AG04450 (cell line): Measurements from ENCODE around the gene STK33. TPM values are rescaled to one million over a fixed set of nuclear protein-coding genes. Genes with fewer than 3 reads are reported as not detected.

Source experiments
- CTCF ChIA-PET: fragments of 300-600, 350-600 bp; formaldehyde crosslinking; extraction: SDS; loops from one replicate; lab custom pipeline; 2022; ENCODE audit warnings: antibody characterized with exemption, inconsistent platforms; lab: Charles Lee
- POLR2A ChIA-PET: fragments of 350-600 bp; formaldehyde crosslinking; extraction: SDS; loops from one replicate; lab custom pipeline; 2021; ENCODE audit warnings: antibody characterized with exemption, inconsistent platforms; lab: Yijun Ruan, JAX
- DNase-seq: peaks from one replicate; pipeline ENCODE4 v3.0.0-alpha.2; 2011; ENCODE audit warnings: low read depth, low spot score
- H3K27ac ChIP-seq: one replicate; pipeline ENCODE4 v1.5.1; 2012; ENCODE audit warnings: low read depth, low read length, control low read depth
- H3K27me3 ChIP-seq: one replicate; pipeline ENCODE4 v1.6.0; 2012; ENCODE audit warnings: low read length; ENCODE audit not compliant: control insufficient read depth, insufficient read depth
- H3K4me3 ChIP-seq: 2 replicates; pipeline ENCODE4 v1.5.1; 2011; ENCODE audit warnings: mild to moderate bottlenecking, low read depth, low read length, control low read depth
- H3K9me3 ChIP-seq: 2 replicates; pipeline ENCODE4 v1.5.1; 2012; ENCODE audit warnings: low read length; ENCODE audit not compliant: control insufficient read depth, insufficient read depth
- CTCF ChIP-seq: IDR thresholded peaks from 2 replicates; pipeline ENCODE4 v1.5.1; 2011; ENCODE audit warnings: low read depth, low read length, control low read depth, inconsistent platforms
- polyA plus RNA-seq: library from polyadenylated mRNA; depleted of rRNA; stranded (reverse); fragments of >200 nt; gene quantifications from 2 replicates; pipeline ENCODE4 v1.2.3, GENCODE V29; 2011

The STK33 gene
- polyA plus RNA-seq, 1 experiment: 8.3 TPM

- no peak for TF ChIP-seq CTCF
- ChIA-PET CTCF (no interaction called here), POLR2A (no interaction called here)
- Histone ChIP-seq H3K9me3 (no peaks in the 10 kb centered on the region), H3K4me3 (no peak overlapping the region), H3K27me3 (peaks cover 2% of the 10 kb centered on the region), H3K27ac (no peak overlapping the region)
- DNase-seq: no peak
These were observed 203.0 kb downstream of the STK33 start for GRCh38 chr11:8390851-8391612.

GRCh38 chr11:8389029-8389996 lies 204.7 kb downstream of the STK33 start:
- Histone ChIP-seq H3K27me3 (peaks cover 2% of the 10 kb centered on the region), H3K9me3 (no peaks in the 10 kb centered on the region), H3K27ac (no peak overlapping the region), H3K4me3 (0 out of 2 replicates have a peak overlapping the region, but pooled peaks have one; percentile 7)
- no peak for DNase-seq
- POLR2A ChIA-PET: no interaction called here
- CTCF ChIA-PET: interaction anchor here (1.3 kb wide), 1 partner anchor 197 kb away, joined by 3 read pairs; no protein-coding TSS in a partner anchor
- TF ChIP-seq CTCF: no peak

GRCh38 chr11:8387693-8388092 lies 206.3 kb downstream of the STK33 start:
- Histone ChIP-seq H3K27me3 (peaks cover 2% of the 10 kb centered on the region), H3K4me3 (no peak overlapping the region), H3K27ac (no peak overlapping the region), H3K9me3 (no peaks in the 10 kb centered on the region)
- DNase-seq: no peak
- ChIA-PET CTCF (no interaction called here), POLR2A (no interaction called here)
- TF ChIP-seq CTCF: no peak

- POLR2A ChIA-PET: no interaction called here
- TF ChIP-seq CTCF: no peak
- Histone ChIP-seq H3K9me3 (no peaks in the 10 kb centered on the region), H3K27me3 (peaks cover 2% of the 10 kb centered on the region), H3K4me3 (no peak overlapping the region), H3K27ac (no peak overlapping the region)
- no peak for DNase-seq
- CTCF ChIA-PET: no interaction called here
These were observed 206.9 kb downstream of the STK33 start for GRCh38 chr11:8387141-8387540.
